ENCODE results near the gene NPIPA5.

GRCh38 chr16:15417197-15417596 lies 39.1 kb upstream of the NPIPA5 start:
- TF ChIP-seq POLR2AphosphoS5 (IDR thresholded peaks at IDR 0.05; ENCODE audit: low read depth) (no peak), CTCF (IDR thresholded peaks at IDR 0.05; ENCODE audit: insufficient read depth, low read length) (no peak), GABPA (IDR thresholded peaks at IDR 0.05; ENCODE audit: low read depth) (no peak)

Measured in HL-60 (cell line).